ENCODE data around the gene SPOUT1.

Gene SPOUT1

DNA sequence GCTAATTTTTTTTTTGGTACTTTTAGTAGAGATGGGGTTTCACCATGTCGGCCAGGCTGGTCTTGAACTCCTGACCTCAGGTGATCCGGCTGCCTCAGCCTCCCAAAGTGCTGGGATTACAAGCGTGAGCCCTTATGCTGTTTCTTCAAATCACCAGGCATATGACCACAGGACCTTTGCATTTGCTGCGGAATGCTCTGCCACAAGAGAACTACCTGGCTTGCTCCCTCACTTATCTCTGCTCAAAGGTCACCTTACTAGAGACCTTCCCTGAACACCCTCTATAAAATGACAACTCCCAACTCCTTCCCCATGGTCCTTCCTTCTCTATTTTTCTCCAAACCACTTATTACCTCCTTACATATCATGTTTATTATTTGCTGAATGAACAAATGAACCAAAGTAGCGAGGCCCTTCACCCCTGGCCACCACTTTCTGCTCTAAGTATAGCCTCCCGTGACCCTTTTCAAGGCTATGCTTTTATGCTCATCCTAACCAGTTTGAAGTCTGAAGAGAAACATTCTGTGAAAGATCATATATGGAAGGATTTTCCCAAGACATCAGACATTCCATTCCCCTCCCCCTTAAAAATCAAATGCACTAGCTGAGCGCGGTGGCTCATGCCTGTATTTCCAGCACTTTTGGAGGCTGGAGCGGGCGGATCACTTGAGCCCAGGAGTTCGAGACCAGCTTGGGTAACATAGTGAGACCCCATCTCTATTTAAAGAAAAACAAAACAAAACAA lies 59.1 kb downstream of the SPOUT1 start:
- no peak for DNase-seq

Data from hematopoietic multipotent progenitor cell treated with erythropoietin and hydrocortisone succinate and interleukin-3 and kit ligand, for 6 days (in vitro differentiated cells).